NB4 (cell line): ENCODE data around the gene GLYATL3.

Experiments
- DNase-seq: peaks from one replicate; pipeline ENCODE4 v3.0.0; 2010; ENCODE audit warnings: low read depth
- H3K4me3 ChIP-seq: one replicate; pipeline ENCODE4 v1.5.1; 2011; ENCODE audit warnings: mild to moderate bottlenecking, low read depth, low read length, moderate library complexity
- CTCF ChIP-seq: IDR thresholded peaks from one replicate; pipeline ENCODE4 v1.5.1; 2012; ENCODE audit warnings: low read depth, low read length
- MYC ChIP-seq: IDR thresholded peaks from 2 replicates; pipeline ENCODE4 v1.6.1; 2011; ENCODE audit warnings: low read depth, low read length
- POLR2A ChIP-seq: IDR thresholded peaks from 2 replicates; pipeline ENCODE4 v1.6.1; 2011; ENCODE audit warnings: mild to moderate bottlenecking; ENCODE audit not compliant: insufficient read length; ENCODE audit errors: extremely low read depth
- TF ChIP-seq, protein P1 (sequence below): IDR thresholded peaks from 2 replicates; pipeline ENCODE4 v1.6.1; 2011; ENCODE audit warnings: low read depth, low read length

The GLYATL3 gene

DNA sequence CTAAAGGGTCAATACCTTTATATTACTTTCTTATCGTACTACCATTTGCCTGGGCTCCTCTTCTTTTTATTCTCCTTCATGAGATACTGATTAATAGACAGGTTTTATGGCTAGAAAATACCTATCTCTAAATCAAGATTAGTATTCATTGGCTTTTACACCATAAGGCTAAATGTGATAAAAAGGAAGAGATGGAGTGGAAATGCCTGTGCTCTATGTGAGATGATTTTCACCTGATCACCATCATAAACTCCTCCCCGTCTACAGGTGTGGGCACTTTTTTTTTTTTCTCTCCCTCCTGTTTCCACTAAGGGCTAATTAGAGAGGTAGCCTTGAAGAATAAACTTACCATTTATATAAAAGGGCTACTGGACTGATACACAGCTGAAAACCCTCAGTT, at the start of gene GLYATL3:
GLYATL3 (plus strand) TSS at position 301 of the 400 bp plus-strand sequence. CDS start 12,068 bp downstream, outside the sequence.
- no peak within 1 kb of the TSS for H3K4me3 ChIP-seq
- TF ChIP-seq CTCF (no peak), MYC (no peak), POLR2A (no peak)
- TF ChIP-seq, protein P1, sequence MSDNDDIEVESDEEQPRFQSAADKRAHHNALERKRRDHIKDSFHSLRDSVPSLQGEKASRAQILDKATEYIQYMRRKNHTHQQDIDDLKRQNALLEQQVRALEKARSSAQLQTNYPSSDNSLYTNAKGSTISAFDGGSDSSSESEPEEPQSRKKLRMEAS: no peak
- no peak for DNase-seq

DNA sequence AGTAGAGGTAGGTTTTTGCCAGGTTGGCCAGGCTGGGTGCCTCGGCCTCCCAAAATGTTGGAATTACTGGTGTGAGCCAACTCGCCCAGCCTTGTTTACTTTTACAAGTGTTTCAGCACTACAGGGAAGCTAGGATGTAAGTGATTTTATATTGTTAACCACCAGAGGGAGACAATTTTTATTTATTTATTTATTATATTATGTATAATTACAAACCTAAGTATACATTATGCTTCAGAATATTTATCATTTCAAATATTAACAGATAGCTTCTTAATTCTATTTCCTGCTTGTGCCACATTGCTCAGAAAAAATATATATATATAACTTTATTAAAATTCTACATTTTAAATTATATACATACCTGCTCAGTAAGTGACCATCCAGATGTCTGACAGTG, 46.5 kb upstream of the GLYATL3 start:
- TF ChIP-seq POLR2A (no peak), CTCF (no peak), MYC (no peak)
- TF ChIP-seq, protein P1: no peak
- no peak for DNase-seq
- no peak overlapping the region for H3K4me3 ChIP-seq

DNA sequence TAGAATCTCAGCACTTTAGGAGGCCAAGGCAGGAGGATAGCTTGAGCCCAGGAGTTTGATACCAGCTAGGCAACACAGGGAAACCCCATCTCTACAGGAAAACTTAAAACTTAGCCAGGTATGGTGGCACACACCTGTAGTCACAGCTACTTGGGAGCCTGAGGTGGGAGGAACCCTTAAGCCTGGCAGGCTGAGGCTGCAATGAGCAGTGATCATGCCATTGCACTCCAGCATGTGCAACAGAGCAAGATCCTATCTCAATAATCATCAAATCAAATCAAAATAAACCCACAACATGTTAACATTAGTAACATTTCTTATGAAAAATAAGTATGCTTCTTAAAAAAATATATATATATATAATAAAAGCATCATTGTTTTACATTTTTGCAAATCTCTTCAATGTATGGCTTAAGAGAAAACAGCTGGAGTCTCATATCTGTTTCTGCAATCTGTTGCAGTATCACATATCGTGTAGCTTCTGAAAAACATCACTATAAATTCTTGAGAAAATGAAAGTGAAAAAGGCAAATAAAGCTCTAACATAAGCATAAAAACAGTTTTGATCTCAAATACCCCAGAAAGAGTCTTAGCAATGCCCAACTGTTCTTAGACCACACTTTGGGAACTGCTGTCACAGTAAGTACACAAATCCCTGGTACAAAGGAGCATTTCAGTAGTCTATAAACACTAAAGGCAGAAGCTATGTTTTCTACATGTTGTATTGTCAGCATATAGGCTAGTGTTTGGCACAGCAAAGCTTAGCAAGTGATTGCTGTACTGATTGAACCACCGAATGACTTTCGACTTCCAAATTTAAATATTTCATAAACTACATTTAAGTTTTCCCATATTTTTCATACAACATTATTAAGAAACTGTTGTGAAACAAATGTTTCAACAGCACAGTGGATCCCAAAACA, 44.7 kb upstream of the GLYATL3 start:
- no peak for DNase-seq
- no peak overlapping the region for H3K4me3 ChIP-seq
- TF ChIP-seq CTCF: no peak
- TF ChIP-seq POLR2A: no peak
- TF ChIP-seq, protein P1: no peak
- TF ChIP-seq MYC: no peak

DNA sequence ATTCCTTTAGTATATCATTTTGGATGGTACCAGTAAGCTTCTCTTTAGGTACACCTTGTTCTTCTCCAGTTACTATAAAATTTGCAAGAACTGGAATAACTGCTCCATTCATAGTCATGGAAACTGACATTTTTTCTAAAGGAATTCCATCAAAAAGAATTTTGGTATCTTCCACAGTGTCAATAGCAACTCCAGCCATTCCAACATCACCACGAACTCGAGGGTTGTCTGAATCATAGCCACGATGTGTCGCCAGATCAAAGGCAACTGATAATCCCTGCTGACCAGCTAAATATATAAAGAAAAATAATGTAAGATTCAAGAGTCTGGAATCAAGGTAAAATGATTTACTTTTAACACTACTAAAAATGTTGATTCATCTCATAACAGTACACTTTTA, 42.0 kb upstream of the GLYATL3 start:
- no peak overlapping the region for H3K4me3 ChIP-seq
- TF ChIP-seq, protein P1: no peak
- TF ChIP-seq POLR2A: no peak
- no peak for DNase-seq

- DNase-seq: peak; percentile 11
- H3K4me3 ChIP-seq: peak overlapping the region; percentile 100
Measured at GRCh38 chr6:49462071-49462470, 37.7 kb upstream of the GLYATL3 start.

More at GRCh38 chr6:49462071-49462470, 37.7 kb upstream of the GLYATL3 start:
- TF ChIP-seq POLR2A: no peak
- TF ChIP-seq MYC: no peak
- TF ChIP-seq, protein P1: no peak
- TF ChIP-seq CTCF: no peak
